Measurements from ENCODE around the gene ATP6AP1.

DNA sequence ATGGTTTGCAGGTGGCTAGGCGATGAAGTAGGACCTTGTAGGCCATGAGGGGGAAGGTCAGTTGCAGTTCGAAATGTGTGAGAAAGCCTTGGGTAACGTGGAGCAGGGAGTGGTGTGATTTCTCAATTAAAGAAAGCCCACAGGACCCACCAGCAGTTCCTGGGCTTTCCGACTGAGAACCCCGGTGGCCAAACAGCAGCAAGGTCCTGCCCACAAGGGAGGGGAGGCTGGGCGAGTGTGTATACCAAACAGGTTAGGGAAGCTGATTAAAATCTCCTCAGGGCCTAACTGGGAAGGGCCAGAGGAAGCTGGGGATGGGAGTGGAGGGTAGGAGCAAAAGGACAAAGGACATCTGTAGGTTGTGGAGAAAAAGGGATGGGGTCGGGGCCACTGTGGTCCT, 2.4 kb downstream of the ATP6AP1 start:
- TF ChIP-seq, protein P1, sequence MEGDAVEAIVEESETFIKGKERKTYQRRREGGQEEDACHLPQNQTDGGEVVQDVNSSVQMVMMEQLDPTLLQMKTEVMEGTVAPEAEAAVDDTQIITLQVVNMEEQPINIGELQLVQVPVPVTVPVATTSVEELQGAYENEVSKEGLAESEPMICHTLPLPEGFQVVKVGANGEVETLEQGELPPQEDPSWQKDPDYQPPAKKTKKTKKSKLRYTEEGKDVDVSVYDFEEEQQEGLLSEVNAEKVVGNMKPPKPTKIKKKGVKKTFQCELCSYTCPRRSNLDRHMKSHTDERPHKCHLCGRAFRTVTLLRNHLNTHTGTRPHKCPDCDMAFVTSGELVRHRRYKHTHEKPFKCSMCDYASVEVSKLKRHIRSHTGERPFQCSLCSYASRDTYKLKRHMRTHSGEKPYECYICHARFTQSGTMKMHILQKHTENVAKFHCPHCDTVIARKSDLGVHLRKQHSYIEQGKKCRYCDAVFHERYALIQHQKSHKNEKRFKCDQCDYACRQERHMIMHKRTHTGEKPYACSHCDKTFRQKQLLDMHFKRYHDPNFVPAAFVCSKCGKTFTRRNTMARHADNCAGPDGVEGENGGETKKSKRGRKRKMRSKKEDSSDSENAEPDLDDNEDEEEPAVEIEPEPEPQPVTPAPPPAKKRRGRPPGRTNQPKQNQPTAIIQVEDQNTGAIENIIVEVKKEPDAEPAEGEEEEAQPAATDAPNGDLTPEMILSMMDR (IDR thresholded peaks at IDR 0.05; ENCODE audit: low read depth, low read length, poor library complexity, severe bottlenecking) = no peak
- TF ChIP-seq EZH2phosphoT487 (IDR thresholded peaks at IDR 0.05; ENCODE audit: borderline replicate concordance, low read length) = no peak

Measured in DOHH2 (cell line).